Right lobe of liver (tissue), 4 donors: Measurements from ENCODE around the gene SEMA3E.

Experiments
- POLR2A ChIP-seq: fragments of 450-650 bp; IDR thresholded peaks from one replicate; pipeline ENCODE4 v1.6.1; 2017; ENCODE audit warnings: antibody characterized with exemption, mild to moderate bottlenecking
- TF ChIP-seq, protein P1 (sequence below), 4 donors: fragments of 200-600 bp in 3 of 4; fragments of 450-650 bp in 1 of 4; IDR thresholded peaks; one replicate each; pipeline versions ENCODE4 v1.5.1 to v1.8.0; 2016 to 2022; ENCODE audit warnings: antibody characterized with exemption in 4 of 4, mild to moderate bottlenecking in 2 of 4
- donor health status: DM: no; HTN: no; CAD: no.
- donor health status: DM: no; HTN: no; CAD: no.
- donor health status: DM: no; HTN: yes; CAD: no.

DNA sequence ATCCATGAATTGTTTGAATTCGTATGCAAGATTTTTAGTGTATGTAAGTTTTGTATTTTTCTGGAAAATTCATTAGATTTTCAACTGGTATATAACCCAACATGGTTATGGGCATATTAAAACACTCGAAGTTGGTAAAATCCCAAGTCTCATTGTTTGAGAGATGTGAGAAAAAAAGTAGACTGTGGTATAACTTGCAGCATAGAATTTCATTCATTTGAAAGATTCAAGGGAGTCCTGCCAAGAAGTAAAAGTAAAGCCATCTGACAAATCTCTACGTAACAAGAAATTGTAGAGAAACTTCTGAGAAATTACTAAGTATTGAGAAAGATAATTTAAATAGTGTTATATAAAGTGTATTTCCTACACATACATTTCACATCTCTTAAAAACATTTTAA lies 40.2 kb downstream of the SEMA3E start:
- TF ChIP-seq, protein P1, sequence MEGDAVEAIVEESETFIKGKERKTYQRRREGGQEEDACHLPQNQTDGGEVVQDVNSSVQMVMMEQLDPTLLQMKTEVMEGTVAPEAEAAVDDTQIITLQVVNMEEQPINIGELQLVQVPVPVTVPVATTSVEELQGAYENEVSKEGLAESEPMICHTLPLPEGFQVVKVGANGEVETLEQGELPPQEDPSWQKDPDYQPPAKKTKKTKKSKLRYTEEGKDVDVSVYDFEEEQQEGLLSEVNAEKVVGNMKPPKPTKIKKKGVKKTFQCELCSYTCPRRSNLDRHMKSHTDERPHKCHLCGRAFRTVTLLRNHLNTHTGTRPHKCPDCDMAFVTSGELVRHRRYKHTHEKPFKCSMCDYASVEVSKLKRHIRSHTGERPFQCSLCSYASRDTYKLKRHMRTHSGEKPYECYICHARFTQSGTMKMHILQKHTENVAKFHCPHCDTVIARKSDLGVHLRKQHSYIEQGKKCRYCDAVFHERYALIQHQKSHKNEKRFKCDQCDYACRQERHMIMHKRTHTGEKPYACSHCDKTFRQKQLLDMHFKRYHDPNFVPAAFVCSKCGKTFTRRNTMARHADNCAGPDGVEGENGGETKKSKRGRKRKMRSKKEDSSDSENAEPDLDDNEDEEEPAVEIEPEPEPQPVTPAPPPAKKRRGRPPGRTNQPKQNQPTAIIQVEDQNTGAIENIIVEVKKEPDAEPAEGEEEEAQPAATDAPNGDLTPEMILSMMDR (IDR thresholded peaks at IDR 0.05): no peak
- no peak for TF ChIP-seq POLR2A
